GM23338 (cell line): ENCODE results near the gene IBA57. TPM values are rescaled to one million over a fixed set of nuclear protein-coding genes. Genes with fewer than 3 reads are reported as not detected.

Source experiments
- ATAC-seq: fragments of 200-7000 bp; cut with Tn5 transposase; 3 replicates; pipeline ENCODE4 v1.9.1; 2020
- DNase-seq: peaks from one replicate; pipeline ENCODE4 v3.0.0-alpha.2; 2015; ENCODE audit warnings: low spot score
- H2AFZ ChIP-seq: fragments of 200-600 bp; sonication (generic); 2 replicates; pipeline ENCODE4 v1.8.0; 2016; ENCODE audit warnings: antibody characterized with exemption, mild to moderate bottlenecking, moderate library complexity
- H3F3A ChIP-seq: fragments of 200-600 bp; sonication (generic); replicated peaks from 2 replicates; pipeline ENCODE4 v1.8.0; 2017; ENCODE audit warnings: antibody characterized with exemption, mixed run types, low read depth
- H3K27ac ChIP-seq: fragments of 200-600 bp; sonication (generic); 2 replicates; pipeline ENCODE4 v1.6.1; 2016; ENCODE audit warnings: low read depth
- H3K27me3 ChIP-seq: fragments of 200-600 bp; sonication (generic); 2 replicates; pipeline ENCODE4 v1.8.0; 2016; ENCODE audit warnings: mild to moderate bottlenecking, mixed run types, moderate library complexity; ENCODE audit not compliant: insufficient read depth
- H3K36me3 ChIP-seq: fragments of 200-600 bp; sonication (generic); 2 replicates; pipeline ENCODE4 v1.8.0; 2016; ENCODE audit warnings: mild to moderate bottlenecking; ENCODE audit not compliant: insufficient read depth
- H3K4me1 ChIP-seq: fragments of 200-600 bp; sonication (generic); 2 replicates; pipeline ENCODE4 v1.8.0; 2016; ENCODE audit warnings: mild to moderate bottlenecking, moderate library complexity; ENCODE audit not compliant: insufficient read depth
- H3K4me2 ChIP-seq: fragments of 200-600 bp; sonication (generic); 2 replicates; pipeline ENCODE4 v1.7.1; 2017; ENCODE audit warnings: mixed run types
- H3K4me3 ChIP-seq: fragments of 200-600 bp; sonication (generic); 2 replicates; pipeline ENCODE4 v1.6.1; 2016; ENCODE audit warnings: mixed run types
- H3K79me2 ChIP-seq: fragments of 200-600 bp; sonication (generic); replicated peaks from 2 replicates; pipeline ENCODE4 v1.8.0; 2017; ENCODE audit warnings: mild to moderate bottlenecking; ENCODE audit not compliant: insufficient read depth
- H3K9me2 ChIP-seq: fragments of 200-600 bp; sonication (generic); 2 replicates; pipeline ENCODE4 v1.8.0; 2017; ENCODE audit not compliant: insufficient read depth
- H4K20me1 ChIP-seq: fragments of 200-600 bp; sonication (generic); replicated peaks from 2 replicates; pipeline ENCODE4 v1.8.0; 2017; ENCODE audit warnings: mild to moderate bottlenecking; ENCODE audit not compliant: insufficient read depth
- H3K27ac Mint-ChIP-seq: 2 replicates; pipeline ENCODE4 v1.8.0; 2020; ENCODE audit warnings: inconsistent platforms, mild to moderate bottlenecking, moderate library complexity, mixed read lengths
- H3K27me3 Mint-ChIP-seq: 3 replicates; pipeline ENCODE4 v1.8.0; 2022; ENCODE audit warnings: low read depth, mild to moderate bottlenecking, moderate library complexity, mixed read lengths, inconsistent platforms; ENCODE audit not compliant: insufficient read depth, poor library complexity
- H3K36me3 Mint-ChIP-seq: 3 replicates; pipeline ENCODE4 v1.8.0; 2021; ENCODE audit warnings: low read depth, mild to moderate bottlenecking, inconsistent platforms, moderate library complexity, mixed read lengths
- H3K4me1 Mint-ChIP-seq: 3 replicates; pipeline ENCODE4 v1.8.0; 2020; ENCODE audit warnings: mild to moderate bottlenecking, inconsistent platforms, mixed read lengths
- H3K4me3 Mint-ChIP-seq: 3 replicates; pipeline ENCODE4 v1.8.0; 2021; ENCODE audit warnings: moderate library complexity, mild to moderate bottlenecking, inconsistent platforms, mixed read lengths
- H3K9me3 Mint-ChIP-seq: 3 replicates; pipeline ENCODE4 v1.8.0; 2020; ENCODE audit warnings: moderate library complexity, mild to moderate bottlenecking, inconsistent platforms, mixed read lengths
- CREB1 ChIP-seq: fragments of 250-450 bp; sonication (Bioruptor Pico); IDR thresholded peaks from 2 replicates; pipeline ENCODE4 v1.5.0; 2020; ENCODE audit warnings: low read depth, mild to moderate bottlenecking, moderate library complexity
- EZH2 ChIP-seq: fragments of 200-600 bp; sonication (generic); IDR thresholded peaks from one replicate; pipeline ENCODE4 v1.8.0; 2017; ENCODE audit warnings: antibody characterized with exemption, mild to moderate bottlenecking, low read depth; ENCODE audit not compliant: unreplicated experiment
- EZH2phosphoT487 ChIP-seq: fragments of 200-600 bp; sonication (generic); IDR thresholded peaks from one replicate; pipeline ENCODE4 v1.8.1; 2018; ENCODE audit warnings: antibody characterized with exemption; ENCODE audit not compliant: unreplicated experiment
- JUNB ChIP-seq: IDR thresholded peaks from one replicate; pipeline ENCODE4 v1.6.1; 2016; ENCODE audit warnings: antibody characterized with exemption; ENCODE audit not compliant: unreplicated experiment
- NANOG ChIP-seq: IDR thresholded peaks from 2 replicates; pipeline ENCODE4 v1.6.1; 2016; ENCODE audit warnings: antibody characterized with exemption, borderline replicate concordance
- POLR2AphosphoS5 ChIP-seq: IDR thresholded peaks from 2 replicates; pipeline ENCODE4 v1.6.1; 2016; ENCODE audit warnings: antibody characterized with exemption, low read depth
- STAT1 ChIP-seq: IDR thresholded peaks from one replicate; pipeline ENCODE4 v1.6.1; 2016; ENCODE audit warnings: antibody characterized with exemption; ENCODE audit not compliant: unreplicated experiment
- polyA plus RNA-seq: library from polyadenylated mRNA; unstranded; fragments of >200 nt; fragmentation: Nextera tagmentation; extraction: Ambion mirVana; gene quantifications from 2 replicates; pipeline ENCODE4 v1.2.1, GENCODE V29; 2016
- total RNA-seq: library from RNA; depleted of rRNA; stranded (reverse); fragments of >200 nt; shearing (Covaris generic); gene quantifications from 2 replicates; pipeline ENCODE4 v1.2.3, GENCODE V29; 2014
- TF ChIP-seq, protein P1 (sequence below), 2 experiments: fragments of 200-600 bp in 1 of 2; sonication (generic) in 1 of 2; conservative IDR thresholded peaks; 2 replicates each; pipeline versions ENCODE4 v1.5.1 to v1.6.1; 2016 to 2017; ENCODE audit warnings: antibody characterized with exemption in 2 of 2, low read depth in 2 of 2, mild to moderate bottlenecking in 2 of 2, moderate library complexity in 1 of 2
- TF ChIP-seq, protein P2 (sequence below): IDR thresholded peaks from 2 replicates; pipeline ENCODE4 v1.6.1; 2016; ENCODE audit warnings: antibody characterized with exemption
- TF ChIP-seq, protein P3 (sequence below): IDR thresholded peaks from one replicate; pipeline ENCODE4 v1.6.1; 2018; ENCODE audit warnings: antibody characterized with exemption; ENCODE audit not compliant: unreplicated experiment

Gene IBA57
- total and polyA plus RNA-seq, 2 experiments from 2014 or later = 1.1 to 10.3 TPM

DNA sequence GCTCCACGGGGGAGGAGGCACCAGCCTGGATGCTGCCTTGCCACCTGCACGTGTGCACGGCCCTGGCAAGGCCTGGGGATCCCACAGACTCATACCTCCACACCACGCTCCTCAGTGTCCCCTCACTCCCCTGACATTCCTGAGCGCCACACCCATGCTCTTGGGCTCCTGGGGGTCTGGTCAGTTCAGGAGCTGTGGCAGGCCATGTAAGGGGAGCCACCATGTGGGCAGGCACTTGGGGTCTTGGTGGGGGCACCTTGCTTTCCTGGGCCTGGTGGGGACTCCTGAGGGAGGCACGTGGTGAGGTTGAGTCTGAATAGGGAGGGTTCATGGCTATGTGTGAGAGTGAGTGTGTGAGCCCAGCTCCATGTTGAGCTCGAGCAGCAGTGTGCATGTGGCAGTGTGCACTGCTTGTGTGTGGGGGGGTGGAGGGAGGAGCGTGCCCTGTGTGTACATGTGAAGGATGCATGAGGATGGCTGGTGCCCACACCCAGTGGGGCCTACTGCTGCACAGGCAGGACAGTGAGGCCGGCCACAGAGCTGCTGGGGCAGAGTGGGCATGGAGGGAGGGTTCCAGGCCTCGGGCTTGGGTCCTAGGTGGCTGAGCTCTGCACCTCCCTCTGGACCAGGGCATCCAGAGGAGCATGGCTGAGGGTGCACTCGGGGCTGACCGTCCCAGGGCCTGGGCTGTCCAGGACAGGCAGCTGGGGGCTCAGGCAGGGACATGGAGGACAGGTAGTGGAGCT is 14.3 kb upstream of the IBA57 start:
- Histone ChIP-seq H3K4me1 (no peaks in the 10 kb centered on the region), H3K79me2 (no peaks in the 10 kb centered on the region), H3K4me3 (no peak overlapping the region), H3K36me3 (no peaks in the 10 kb centered on the region), H2AFZ (no peak overlapping the region), H3K4me2 (no peak overlapping the region), H3F3A (no peaks in the 10 kb centered on the region), H3K27me3 (0 out of 2 replicates have a peak, but pooled peaks cover under 1% of the 10 kb centered on the region), H3K9me2 (no peaks in the 10 kb centered on the region), H4K20me1 (no peaks in the 10 kb centered on the region), H3K27ac (no peak overlapping the region)
- H3K9me3 Mint-ChIP-seq = no peaks in the 10 kb centered on the region
- no peak for TF ChIP-seq STAT1
- TF ChIP-seq, protein P1, sequence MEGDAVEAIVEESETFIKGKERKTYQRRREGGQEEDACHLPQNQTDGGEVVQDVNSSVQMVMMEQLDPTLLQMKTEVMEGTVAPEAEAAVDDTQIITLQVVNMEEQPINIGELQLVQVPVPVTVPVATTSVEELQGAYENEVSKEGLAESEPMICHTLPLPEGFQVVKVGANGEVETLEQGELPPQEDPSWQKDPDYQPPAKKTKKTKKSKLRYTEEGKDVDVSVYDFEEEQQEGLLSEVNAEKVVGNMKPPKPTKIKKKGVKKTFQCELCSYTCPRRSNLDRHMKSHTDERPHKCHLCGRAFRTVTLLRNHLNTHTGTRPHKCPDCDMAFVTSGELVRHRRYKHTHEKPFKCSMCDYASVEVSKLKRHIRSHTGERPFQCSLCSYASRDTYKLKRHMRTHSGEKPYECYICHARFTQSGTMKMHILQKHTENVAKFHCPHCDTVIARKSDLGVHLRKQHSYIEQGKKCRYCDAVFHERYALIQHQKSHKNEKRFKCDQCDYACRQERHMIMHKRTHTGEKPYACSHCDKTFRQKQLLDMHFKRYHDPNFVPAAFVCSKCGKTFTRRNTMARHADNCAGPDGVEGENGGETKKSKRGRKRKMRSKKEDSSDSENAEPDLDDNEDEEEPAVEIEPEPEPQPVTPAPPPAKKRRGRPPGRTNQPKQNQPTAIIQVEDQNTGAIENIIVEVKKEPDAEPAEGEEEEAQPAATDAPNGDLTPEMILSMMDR (conservative IDR thresholded peaks at IDR 0.05; ENCODE audit: low read depth in 2 of 2) = no peak
- no peak for TF ChIP-seq EZH2phosphoT487
- TF ChIP-seq, protein P2, sequence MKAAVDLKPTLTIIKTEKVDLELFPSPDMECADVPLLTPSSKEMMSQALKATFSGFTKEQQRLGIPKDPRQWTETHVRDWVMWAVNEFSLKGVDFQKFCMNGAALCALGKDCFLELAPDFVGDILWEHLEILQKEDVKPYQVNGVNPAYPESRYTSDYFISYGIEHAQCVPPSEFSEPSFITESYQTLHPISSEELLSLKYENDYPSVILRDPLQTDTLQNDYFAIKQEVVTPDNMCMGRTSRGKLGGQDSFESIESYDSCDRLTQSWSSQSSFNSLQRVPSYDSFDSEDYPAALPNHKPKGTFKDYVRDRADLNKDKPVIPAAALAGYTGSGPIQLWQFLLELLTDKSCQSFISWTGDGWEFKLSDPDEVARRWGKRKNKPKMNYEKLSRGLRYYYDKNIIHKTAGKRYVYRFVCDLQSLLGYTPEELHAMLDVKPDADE = no peak
- no peak for TF ChIP-seq JUNB
- TF ChIP-seq, protein P3, sequence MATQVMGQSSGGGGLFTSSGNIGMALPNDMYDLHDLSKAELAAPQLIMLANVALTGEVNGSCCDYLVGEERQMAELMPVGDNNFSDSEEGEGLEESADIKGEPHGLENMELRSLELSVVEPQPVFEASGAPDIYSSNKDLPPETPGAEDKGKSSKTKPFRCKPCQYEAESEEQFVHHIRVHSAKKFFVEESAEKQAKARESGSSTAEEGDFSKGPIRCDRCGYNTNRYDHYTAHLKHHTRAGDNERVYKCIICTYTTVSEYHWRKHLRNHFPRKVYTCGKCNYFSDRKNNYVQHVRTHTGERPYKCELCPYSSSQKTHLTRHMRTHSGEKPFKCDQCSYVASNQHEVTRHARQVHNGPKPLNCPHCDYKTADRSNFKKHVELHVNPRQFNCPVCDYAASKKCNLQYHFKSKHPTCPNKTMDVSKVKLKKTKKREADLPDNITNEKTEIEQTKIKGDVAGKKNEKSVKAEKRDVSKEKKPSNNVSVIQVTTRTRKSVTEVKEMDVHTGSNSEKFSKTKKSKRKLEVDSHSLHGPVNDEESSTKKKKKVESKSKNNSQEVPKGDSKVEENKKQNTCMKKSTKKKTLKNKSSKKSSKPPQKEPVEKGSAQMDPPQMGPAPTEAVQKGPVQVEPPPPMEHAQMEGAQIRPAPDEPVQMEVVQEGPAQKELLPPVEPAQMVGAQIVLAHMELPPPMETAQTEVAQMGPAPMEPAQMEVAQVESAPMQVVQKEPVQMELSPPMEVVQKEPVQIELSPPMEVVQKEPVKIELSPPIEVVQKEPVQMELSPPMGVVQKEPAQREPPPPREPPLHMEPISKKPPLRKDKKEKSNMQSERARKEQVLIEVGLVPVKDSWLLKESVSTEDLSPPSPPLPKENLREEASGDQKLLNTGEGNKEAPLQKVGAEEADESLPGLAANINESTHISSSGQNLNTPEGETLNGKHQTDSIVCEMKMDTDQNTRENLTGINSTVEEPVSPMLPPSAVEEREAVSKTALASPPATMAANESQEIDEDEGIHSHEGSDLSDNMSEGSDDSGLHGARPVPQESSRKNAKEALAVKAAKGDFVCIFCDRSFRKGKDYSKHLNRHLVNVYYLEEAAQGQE = no peak
- TF ChIP-seq CREB1 = no peak
- no peak for TF ChIP-seq EZH2
- TF ChIP-seq POLR2AphosphoS5 = no peak
- no peak for TF ChIP-seq NANOG
- peaks cover 3% of the 10 kb centered on the region; the same call in 2 of the 3 replicates for H3K4me1 Mint-ChIP-seq
- no peak for DNase-seq
- no peak overlapping the region for H3K4me3 Mint-ChIP-seq
- H3K36me3 Mint-ChIP-seq = no peaks in the 10 kb centered on the region
- ATAC-seq = no peak
- H3K27me3 Mint-ChIP-seq = peaks cover 12% of the 10 kb centered on the region
- no peak overlapping the region for H3K27ac Mint-ChIP-seq
